Articular chondrocyte of knee joint (primary cell): ENCODE results near the gene OR4M1. TPM values are rescaled to one million over a fixed set of nuclear protein-coding genes. Genes with fewer than 3 reads are reported as not detected.

Experiments
- total RNA-seq: library from RNA; depleted of rRNA; stranded (reverse); fragments of >200 nt; gene quantifications from 2 replicates; pipeline ENCODE4 v1.2.3, GENCODE V29; 2012

Gene OR4M1, protein sequence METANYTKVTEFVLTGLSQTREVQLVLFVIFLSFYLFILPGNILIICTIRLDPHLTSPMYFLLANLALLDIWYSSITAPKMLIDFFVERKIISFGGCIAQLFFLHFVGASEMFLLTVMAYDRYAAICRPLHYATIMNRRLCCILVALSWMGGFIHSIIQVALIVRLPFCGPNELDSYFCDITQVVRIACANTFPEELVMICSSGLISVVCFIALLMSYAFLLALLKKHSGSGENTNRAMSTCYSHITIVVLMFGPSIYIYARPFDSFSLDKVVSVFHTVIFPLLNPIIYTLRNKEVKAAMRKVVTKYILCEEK
- total RNA-seq, result not detected in 2 replicates

DNA sequence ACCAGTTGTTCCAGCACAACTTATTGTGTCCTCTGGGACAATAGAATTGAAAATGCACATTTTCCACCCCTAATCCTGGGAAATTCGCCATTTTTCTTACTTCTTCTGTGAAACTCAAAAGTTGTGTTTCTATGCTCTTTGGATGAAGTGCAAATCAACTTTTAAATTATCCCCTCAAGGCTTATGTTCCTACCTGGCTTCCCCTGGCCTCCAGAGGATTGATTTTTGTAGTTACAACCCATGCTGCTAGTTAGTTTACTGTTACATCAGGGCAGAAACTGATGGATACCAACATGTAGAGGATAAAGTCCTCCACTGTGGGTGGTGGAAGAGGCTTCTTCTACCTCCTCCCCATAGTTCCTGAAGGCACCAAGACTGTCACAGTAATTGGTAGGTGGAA, at the start of gene OR4M1:
Gene OR4M1, plus strand, starts transcription at position 301 of the 400 bp plus-strand sequence. CDS start 6,819 bp downstream, outside the sequence.

DNA sequence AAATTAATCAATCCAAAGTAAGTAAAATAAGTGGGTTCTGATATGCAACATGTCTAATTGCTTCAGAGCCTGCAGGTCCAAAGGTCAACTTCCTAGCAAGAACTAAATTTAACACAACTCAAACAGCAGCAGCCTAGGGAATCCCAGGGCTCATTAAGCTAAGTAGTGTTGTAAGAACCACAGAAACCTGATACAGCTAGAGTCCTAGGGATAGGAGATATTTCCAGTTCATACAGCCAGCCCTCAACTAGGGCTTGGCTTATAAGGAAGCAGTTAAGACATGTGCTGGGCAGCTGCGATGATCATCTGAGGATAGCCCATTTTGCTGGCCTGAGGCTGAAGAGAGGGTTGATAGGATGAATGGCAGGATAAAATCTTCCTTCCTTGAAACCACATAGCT, 30.0 kb upstream of the OR4M1 start, which contains the start of gene OR4Q3:
Gene OR4Q3, plus strand, starts transcription at position 316 of the 400 bp plus-strand sequence.

DNA sequence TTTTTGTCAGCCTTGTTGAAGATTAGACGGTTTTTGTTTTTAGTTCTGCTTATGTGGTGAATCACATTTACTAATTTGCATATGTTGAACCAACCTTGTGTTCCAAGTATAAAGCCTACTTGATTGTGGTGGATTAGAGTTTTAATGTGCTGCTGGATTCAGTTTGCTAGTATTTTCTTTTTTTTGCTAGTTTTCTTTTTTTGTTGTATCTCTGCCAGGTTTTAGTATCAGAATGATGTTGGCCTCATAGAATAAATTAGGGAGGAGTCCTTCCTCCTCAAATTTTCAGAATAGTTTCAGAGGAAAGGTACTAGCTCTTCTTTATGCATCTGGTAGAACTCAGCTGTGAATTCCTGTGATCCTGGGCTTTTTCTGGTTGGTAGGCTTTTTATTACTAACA, 30.2 kb downstream of the OR4M1 start, which contains the start of gene OR4N2:
Gene OR4N2, plus strand, starts transcription at position 301 of the 400 bp plus-strand sequence. CDS start 23,679 bp downstream, outside the sequence.

Other genes with a start within 250 kb of the OR4M1 start
- gene OR11H2, start 59.6 kb upstream of the OR4M1 start, total RNA-seq, result not detected in 2 replicates
- gene OR4Q3, start 29.9 kb upstream of the OR4M1 start, total RNA-seq, result not detected in 2 replicates
- not detected in 2 replicates for gene OR4N2, start 30.3 kb downstream of the OR4M1 start, total RNA-seq
- gene OR4K2, start 101.6 kb downstream of the OR4M1 start, total RNA-seq, result not detected in 2 replicates
- not detected in 2 replicates for gene OR4K5, start 147.1 kb downstream of the OR4M1 start, total RNA-seq
- gene OR4K1, start 157.4 kb downstream of the OR4M1 start, total RNA-seq, result not detected in 2 replicates
- gene OR4K15, start 202.1 kb downstream of the OR4M1 start, total RNA-seq, result not detected in 2 replicates
- not detected in 2 replicates for gene OR4Q2, start 228.7 kb downstream of the OR4M1 start, total RNA-seq
- not detected in 2 replicates for gene OR4K14, start 245.8 kb downstream of the OR4M1 start, total RNA-seq